Measurements from ENCODE around the gene TFR2.

Gene TFR2

GRCh38 chr7:100654908-100655831 lies 13.8 kb upstream of the TFR2 start:
- DNase-seq (ENCODE audit: low read depth in 2 of 2, low spot score in 1 of 2) = no peak

GRCh38 chr7:100649826-100650565 lies 8.6 kb upstream of the TFR2 start:
- DNase-seq (ENCODE audit: low read depth in 2 of 2, low spot score in 1 of 2) = no peak

GRCh38 chr7:100642534-100642907 lies 1.2 kb upstream of the TFR2 start:
- no peak for DNase-seq (ENCODE audit: low read depth in 2 of 2, low spot score in 1 of 2)

- DNase-seq (ENCODE audit: low read depth in 2 of 2, low spot score in 1 of 2) = no peak
Measured at GRCh38 chr7:100641860-100642533, 645 bp upstream of the TFR2 start.

- no peak for DNase-seq (ENCODE audit: low read depth in 2 of 2, low spot score in 1 of 2)
Measured at GRCh38 chr7:100640517-100641440, 573 bp downstream of the TFR2 start.

- DNase-seq (ENCODE audit: low read depth in 2 of 2, low spot score in 1 of 2) = no peak
Measured at GRCh38 chr7:100639995-100640516, 1.3 kb downstream of the TFR2 start.

GRCh38 chr7:100632951-100633717 lies 8.2 kb downstream of the TFR2 start:
- DNase-seq (ENCODE audit: low read depth in 2 of 2, low spot score in 1 of 2) = no peak

- DNase-seq (ENCODE audit: low read depth in 2 of 2, low spot score in 1 of 2) = no peak
Measured at GRCh38 chr7:100630066-100630465, 11.3 kb downstream of the TFR2 start.

GRCh38 chr7:100629117-100629716 lies 12.1 kb downstream of the TFR2 start:
- DNase-seq (ENCODE audit: low read depth in 2 of 2, low spot score in 1 of 2) = no peak

GRCh38 chr7:100627238-100627549 lies 14.2 kb downstream of the TFR2 start:
- no peak for DNase-seq (ENCODE audit: low read depth in 2 of 2, low spot score in 1 of 2)

- peak; percentile 73 to 80 for DNase-seq (ENCODE audit: low read depth in 2 of 2, low spot score in 1 of 2)
Measured at GRCh38 chr7:100626530-100627237, 14.7 kb downstream of the TFR2 start.

GRCh38 chr7:100626055-100626454 lies 15.3 kb downstream of the TFR2 start:
- DNase-seq (ENCODE audit: low read depth in 2 of 2, low spot score in 1 of 2) = no peak

GRCh38 chr7:100623951-100624824 lies 17.2 kb downstream of the TFR2 start:
- no peak for DNase-seq (ENCODE audit: low read depth in 2 of 2, low spot score in 1 of 2)

GRCh38 chr7:100621554-100621953 lies 19.8 kb downstream of the TFR2 start:
- DNase-seq (ENCODE audit: low read depth in 2 of 2, low spot score in 1 of 2) = no peak

GRCh38 chr7:100620804-100621203 lies 20.5 kb downstream of the TFR2 start:
- DNase-seq (ENCODE audit: low read depth in 2 of 2, low spot score in 1 of 2) = no peak

- DNase-seq (ENCODE audit: low read depth in 2 of 2, low spot score in 1 of 2) = no peak
Measured at GRCh38 chr7:100620239-100620638, 21.1 kb downstream of the TFR2 start.

- DNase-seq (ENCODE audit: low read depth in 2 of 2, low spot score in 1 of 2) = no peak
Measured at GRCh38 chr7:100614308-100614861, 27.0 kb downstream of the TFR2 start.
